ENCODE measurements around the gene CTXN3. TPM values are rescaled to one million over a fixed set of nuclear protein-coding genes. Genes with fewer than 3 reads are reported as not detected.

Gene CTXN3
- total RNA-seq, 2 donors from 2014 or later: not detected

GRCh38 chr5:127660047-127660733 is 11.3 kb downstream of the CTXN3 start:
- intact Hi-C loops (cut with DNase I): no loop called here
- no peak for TF ChIP-seq POLR2A (IDR thresholded peaks at IDR 0.05)
- TF ChIP-seq CTCF (IDR thresholded peaks at IDR 0.05): no peak
- no peaks in the 10 kb centered on the region for H3K27me3 ChIP-seq
- H3K4me3 ChIP-seq: no peak overlapping the region
- H3K9me3 ChIP-seq: no peaks in the 10 kb centered on the region
- DNase-seq: no peak
- ATAC-seq: no peak
- H3K27ac ChIP-seq: no peak overlapping the region
- no peaks in the 10 kb centered on the region for H3K4me1 ChIP-seq
- 73 to 74% methylated on average over 3 of the region's 3 CpGs for WGBS, 2 donors
- H3K36me3 ChIP-seq (replicated peaks in 1 of 2; ENCODE audit: insufficient read depth in 1 of 2, low read depth in 2 of 2): no peaks in the 10 kb centered on the region

GRCh38 chr5:127664093-127664492 is 15.2 kb downstream of the CTXN3 start:
- H3K36me3 ChIP-seq (replicated peaks in 1 of 2; ENCODE audit: insufficient read depth in 1 of 2, low read depth in 2 of 2): no peaks in the 10 kb centered on the region
- intact Hi-C loops (cut with DNase I): no loop called here
- H3K27ac ChIP-seq: no peak overlapping the region
- no peak for ATAC-seq
- no peaks in the 10 kb centered on the region for H3K27me3 ChIP-seq
- H3K4me1 ChIP-seq: peaks cover 8% of the 10 kb centered on the region
- H3K9me3 ChIP-seq: no peaks in the 10 kb centered on the region
- H3K4me3 ChIP-seq: no peak overlapping the region
- DNase-seq: no peak
- TF ChIP-seq POLR2A (IDR thresholded peaks at IDR 0.05) (no peak), CTCF (IDR thresholded peaks at IDR 0.05) (no peak)
- 61 to 63% methylated on average over 5 of the region's 5 CpGs for WGBS, 2 donors

GRCh38 chr5:127665641-127666040 is 16.8 kb downstream of the CTXN3 start:
- TF ChIP-seq CTCF (IDR thresholded peaks at IDR 0.05) (no peak), POLR2A (IDR thresholded peaks at IDR 0.05) (no peak)
- no peak for DNase-seq
- H3K4me3 ChIP-seq: no peak overlapping the region
- H3K27me3 ChIP-seq: no peaks in the 10 kb centered on the region
- H3K36me3 ChIP-seq (replicated peaks in 1 of 2; ENCODE audit: insufficient read depth in 1 of 2, low read depth in 2 of 2): no peaks in the 10 kb centered on the region
- peak overlapping the region in 1 of 4 donors; percentile 23 for H3K27ac ChIP-seq
- intact Hi-C loops (cut with DNase I): no loop called here
- no peaks in the 10 kb centered on the region for H3K9me3 ChIP-seq
- ATAC-seq: no peak
- peaks cover 8% of the 10 kb centered on the region for H3K4me1 ChIP-seq

GRCh38 chr5:127666043-127666716 is 17.3 kb downstream of the CTXN3 start:
- WGBS, 2 donors: 46% methylated on average over 3 of the region's 3 CpGs
- Histone ChIP-seq H3K4me3 (no peak overlapping the region), H3K9me3 (no peaks in the 10 kb centered on the region), H3K36me3 (replicated peaks in 1 of 2; ENCODE audit: insufficient read depth in 1 of 2, low read depth in 2 of 2) (no peaks in the 10 kb centered on the region), H3K27ac (peak overlapping the region in 2 of 4 donors; percentile 17 to 25), H3K27me3 (no peaks in the 10 kb centered on the region), H3K4me1 (peaks cover 8% of the 10 kb centered on the region)
- ATAC-seq (peak; percentile 4), DNase-seq (no peak)
- no peak for TF ChIP-seq CTCF (IDR thresholded peaks at IDR 0.05)
- no peak for TF ChIP-seq POLR2A (IDR thresholded peaks at IDR 0.05)
- intact Hi-C loops (cut with DNase I): no loop called here

GRCh38 chr5:127667926-127668325 is 19.0 kb downstream of the CTXN3 start:
- no peaks in the 10 kb centered on the region for H3K27me3 ChIP-seq
- 11 to 20% methylated on average over 3 of the region's 3 CpGs for WGBS, 2 donors
- no peaks in the 10 kb centered on the region for H3K36me3 ChIP-seq (replicated peaks in 1 of 2; ENCODE audit: insufficient read depth in 1 of 2, low read depth in 2 of 2)
- ATAC-seq (no peak), DNase-seq (no peak)
- H3K27ac ChIP-seq: no peak overlapping the region
- no peak for TF ChIP-seq POLR2A (IDR thresholded peaks at IDR 0.05)
- TF ChIP-seq CTCF (IDR thresholded peaks at IDR 0.05): no peak
- H3K4me1 ChIP-seq: peaks cover 8% of the 10 kb centered on the region
- no peak overlapping the region for H3K4me3 ChIP-seq
- H3K9me3 ChIP-seq: no peaks in the 10 kb centered on the region
- intact Hi-C loops (cut with DNase I): no loop called here
